ENCODE data around the gene KCNJ12. TPM values are rescaled to one million over a fixed set of nuclear protein-coding genes. Genes with fewer than 3 reads are reported as not detected.
A peak's percentile ranks its signal among the peaks of the same experiment; 100 is the strongest.
"Not testable (repeated sequence)": the region's sequence is repeated elsewhere in the genome, so short reads cannot be mapped to it uniquely, and the experiment has no call there.

The KCNJ12 gene
- polyA plus RNA-seq, 3 donors, result not detected

DNA sequence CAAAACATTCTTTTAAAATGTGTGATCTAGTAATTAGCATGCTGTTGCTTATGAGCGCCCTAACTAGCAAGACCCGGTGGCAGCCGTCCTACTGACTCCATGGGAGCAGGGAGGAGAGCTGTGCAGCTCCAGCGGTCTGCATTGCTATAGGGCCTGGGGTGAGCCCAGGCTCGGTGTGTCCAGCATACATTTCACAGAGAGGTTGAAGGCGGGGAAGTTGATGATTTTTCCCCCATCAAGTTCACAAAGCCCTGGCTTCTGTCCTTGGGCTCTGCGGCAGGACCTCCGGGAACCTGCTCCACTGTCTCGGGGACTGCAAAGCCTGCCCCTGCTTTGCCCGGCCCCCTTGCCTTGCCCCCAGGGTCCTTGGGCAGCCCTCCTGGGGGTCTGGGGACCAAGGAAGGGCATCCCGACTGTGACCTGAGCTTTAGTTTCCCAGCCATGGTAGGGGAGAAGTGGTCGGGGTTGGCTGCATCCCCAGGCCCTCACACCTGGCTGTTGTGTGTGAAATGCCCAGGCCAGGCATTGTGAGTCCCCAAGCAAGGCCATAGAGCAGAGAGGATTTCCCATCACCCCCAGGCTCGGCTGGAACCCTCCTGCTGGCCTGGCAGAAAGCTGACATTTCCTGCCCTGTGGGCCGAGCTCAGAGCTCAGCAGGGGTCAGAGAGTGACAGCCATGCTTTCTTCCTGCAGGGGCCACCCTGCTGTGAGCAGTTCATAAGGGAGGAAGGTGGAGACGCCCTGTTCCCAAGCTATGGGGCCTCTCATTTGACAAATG is 24.8 kb downstream of the KCNJ12 start:
- no peak overlapping the region for H2AFZ ChIP-seq (ENCODE audit: insufficient read depth, low read depth, low read length, poor library complexity, severe bottlenecking)
- peaks cover 5 to 11% of the 10 kb centered on the region in 2 donors for H3K9me3 ChIP-seq (replicated peaks in 1 of 2; ENCODE audit: control insufficient read depth in 1 of 2, insufficient read depth in 1 of 2, low read length in 2 of 2)
- TF ChIP-seq, protein P1, sequence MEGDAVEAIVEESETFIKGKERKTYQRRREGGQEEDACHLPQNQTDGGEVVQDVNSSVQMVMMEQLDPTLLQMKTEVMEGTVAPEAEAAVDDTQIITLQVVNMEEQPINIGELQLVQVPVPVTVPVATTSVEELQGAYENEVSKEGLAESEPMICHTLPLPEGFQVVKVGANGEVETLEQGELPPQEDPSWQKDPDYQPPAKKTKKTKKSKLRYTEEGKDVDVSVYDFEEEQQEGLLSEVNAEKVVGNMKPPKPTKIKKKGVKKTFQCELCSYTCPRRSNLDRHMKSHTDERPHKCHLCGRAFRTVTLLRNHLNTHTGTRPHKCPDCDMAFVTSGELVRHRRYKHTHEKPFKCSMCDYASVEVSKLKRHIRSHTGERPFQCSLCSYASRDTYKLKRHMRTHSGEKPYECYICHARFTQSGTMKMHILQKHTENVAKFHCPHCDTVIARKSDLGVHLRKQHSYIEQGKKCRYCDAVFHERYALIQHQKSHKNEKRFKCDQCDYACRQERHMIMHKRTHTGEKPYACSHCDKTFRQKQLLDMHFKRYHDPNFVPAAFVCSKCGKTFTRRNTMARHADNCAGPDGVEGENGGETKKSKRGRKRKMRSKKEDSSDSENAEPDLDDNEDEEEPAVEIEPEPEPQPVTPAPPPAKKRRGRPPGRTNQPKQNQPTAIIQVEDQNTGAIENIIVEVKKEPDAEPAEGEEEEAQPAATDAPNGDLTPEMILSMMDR (IDR thresholded peaks at IDR 0.05), result no peak
- no peak overlapping the region for H3K27ac ChIP-seq (ENCODE audit: low read depth in 1 of 2, low read length in 2 of 2)
- peaks cover 0 to 4% (median 0%) of the 10 kb centered on the region in 3 donors for H3K27me3 Mint-ChIP-seq (ENCODE audit: low read depth in 3 of 3)
- H3K4me3 ChIP-seq (replicated peaks in 1 of 3; ENCODE audit: low read depth in 2 of 3, low read length in 3 of 3), result no peak overlapping the region
- no peaks in the 10 kb centered on the region for H4K20me1 ChIP-seq (ENCODE audit: insufficient read depth, low read length)
- no peak for DNase-seq
- H3K36me3 Mint-ChIP-seq, result no peaks in the 10 kb centered on the region
- H3K9ac ChIP-seq (ENCODE audit: insufficient read depth, low read length, poor library complexity, severe bottlenecking), result no peak overlapping the region
- H3K4me3 Mint-ChIP-seq, result no peak overlapping the region
- H3K4me1 ChIP-seq (ENCODE audit: control insufficient read depth in 1 of 2, insufficient read depth in 2 of 2, low read length in 2 of 2), result peaks cover 6 to 14% of the 10 kb centered on the region in 2 donors
- H3K9me3 Mint-ChIP-seq, result peaks cover 2 to 23% (median 5%) of the 10 kb centered on the region in 7 donors
- intact Hi-C loops (cut with micrococcal nuclease), result no loop called here
- H3K4me2 ChIP-seq (replicated peaks; ENCODE audit: extremely low read depth, low read length, poor library complexity, severe bottlenecking), result no peak overlapping the region
- 81% methylated on average over 5 of the region's 15 CpGs for WGBS (ENCODE audit: insufficient coverage)
- no peaks in the 10 kb centered on the region for H3K36me3 ChIP-seq (replicated peaks in 1 of 2; ENCODE audit: control insufficient read depth in 1 of 2, insufficient read depth in 2 of 2, low read length in 2 of 2)
- peaks cover 6% of the 10 kb centered on the region for H3K4me1 Mint-ChIP-seq
- no peaks in the 10 kb centered on the region for H3K27me3 ChIP-seq (ENCODE audit: control insufficient read depth in 2 of 2, insufficient read depth in 2 of 2, low read length in 2 of 2)
- H3K27ac Mint-ChIP-seq, result no peak overlapping the region
- no peaks in the 10 kb centered on the region for H3K79me2 ChIP-seq (ENCODE audit: insufficient read depth, low read length)

DNA sequence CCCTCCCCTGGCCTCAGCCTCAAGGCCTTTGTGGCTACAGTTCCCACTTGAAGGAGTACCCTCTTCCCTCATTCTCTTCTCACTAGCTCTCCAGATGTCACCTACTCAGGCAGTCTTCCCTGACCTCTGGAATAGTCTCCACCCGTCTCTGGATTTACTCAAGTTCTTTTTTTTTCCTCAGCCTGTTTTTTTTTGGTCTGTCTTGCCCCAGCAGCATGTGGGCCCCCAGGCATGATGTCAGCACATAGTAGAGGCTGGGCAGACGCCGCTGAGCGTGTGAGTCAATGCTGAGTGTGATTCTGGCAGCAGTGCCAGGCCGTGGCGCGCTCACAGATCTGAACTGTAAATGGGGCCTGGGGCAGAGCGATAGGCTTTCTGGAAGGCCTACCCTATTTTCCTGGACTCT is 26.0 kb downstream of the KCNJ12 start:
- H3K27me3 Mint-ChIP-seq (ENCODE audit: low read depth in 3 of 3); intact Hi-C loops (cut with micrococcal nuclease); H3K9ac ChIP-seq (ENCODE audit: insufficient read depth, low read length, poor library complexity, severe bottlenecking); H3K79me2 ChIP-seq (ENCODE audit: insufficient read depth, low read length); H3K36me3 ChIP-seq (replicated peaks in 1 of 2; ENCODE audit: control insufficient read depth in 1 of 2, insufficient read depth in 2 of 2, low read length in 2 of 2); H4K20me1 ChIP-seq (ENCODE audit: insufficient read depth, low read length); H3K4me3 Mint-ChIP-seq; H3K27me3 ChIP-seq (ENCODE audit: control insufficient read depth in 2 of 2, insufficient read depth in 2 of 2, low read length in 2 of 2); H3K4me3 ChIP-seq (replicated peaks in 1 of 3; ENCODE audit: low read depth in 2 of 3, low read length in 3 of 3); H3K4me1 Mint-ChIP-seq; H2AFZ ChIP-seq (ENCODE audit: insufficient read depth, low read depth, low read length, poor library complexity, severe bottlenecking); H3K27ac ChIP-seq (ENCODE audit: low read depth in 1 of 2, low read length in 2 of 2); H3K36me3 Mint-ChIP-seq; H3K4me2 ChIP-seq (replicated peaks; ENCODE audit: extremely low read depth, low read length, poor library complexity, severe bottlenecking): not testable (repeated sequence)
- peak in 1 of 3 donors; percentile 1 for DNase-seq
- H3K27ac Mint-ChIP-seq, result peak overlapping the region in 1 of 7 donors; percentile 0
- H3K9me3 ChIP-seq (replicated peaks in 1 of 2; ENCODE audit: control insufficient read depth in 1 of 2, insufficient read depth in 1 of 2, low read length in 2 of 2), result peaks cover 5 to 11% of the 10 kb centered on the region in 2 donors
- WGBS (ENCODE audit: insufficient coverage), result 65% methylated on average over 8 of the region's 8 CpGs
- peaks cover 6 to 15% of the 10 kb centered on the region in 2 donors for H3K4me1 ChIP-seq (ENCODE audit: control insufficient read depth in 1 of 2, insufficient read depth in 2 of 2, low read length in 2 of 2)
- peaks cover 2 to 28% (median 8%) of the 10 kb centered on the region in 7 donors for H3K9me3 Mint-ChIP-seq

DNA sequence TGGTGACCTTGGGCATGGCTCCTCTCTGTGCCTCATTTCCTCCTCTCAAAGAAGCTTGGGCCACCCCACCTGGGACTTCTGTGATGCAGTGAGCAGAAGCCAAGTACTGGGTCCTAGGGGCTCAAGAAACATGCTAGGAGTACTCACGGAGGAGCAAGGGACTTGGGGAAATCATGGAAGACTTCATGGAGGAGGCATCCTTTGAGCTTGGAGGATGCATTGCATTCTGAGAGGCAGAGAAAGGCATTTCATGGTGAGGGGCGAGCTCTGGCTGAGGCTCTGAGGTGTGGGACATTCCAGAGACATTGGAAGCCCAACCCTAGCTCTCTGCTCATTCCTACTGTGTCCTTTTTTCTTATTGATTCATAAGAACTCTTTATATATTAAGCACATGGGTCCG is 26.8 kb downstream of the KCNJ12 start:
- H3K79me2 ChIP-seq (ENCODE audit: insufficient read depth, low read length); H3K36me3 Mint-ChIP-seq; H4K20me1 ChIP-seq (ENCODE audit: insufficient read depth, low read length); H3K4me3 ChIP-seq (replicated peaks in 1 of 3; ENCODE audit: low read depth in 2 of 3, low read length in 3 of 3); DNase-seq; H3K4me3 Mint-ChIP-seq; H3K27ac ChIP-seq (ENCODE audit: low read depth in 1 of 2, low read length in 2 of 2); H3K27me3 Mint-ChIP-seq (ENCODE audit: low read depth in 3 of 3); intact Hi-C loops (cut with micrococcal nuclease); H3K36me3 ChIP-seq (replicated peaks in 1 of 2; ENCODE audit: control insufficient read depth in 1 of 2, insufficient read depth in 2 of 2, low read length in 2 of 2); H3K4me1 Mint-ChIP-seq; H3K27me3 ChIP-seq (ENCODE audit: control insufficient read depth in 2 of 2, insufficient read depth in 2 of 2, low read length in 2 of 2); H3K27ac Mint-ChIP-seq; H3K4me2 ChIP-seq (replicated peaks; ENCODE audit: extremely low read depth, low read length, poor library complexity, severe bottlenecking); H2AFZ ChIP-seq (ENCODE audit: insufficient read depth, low read depth, low read length, poor library complexity, severe bottlenecking); H3K9ac ChIP-seq (ENCODE audit: insufficient read depth, low read length, poor library complexity, severe bottlenecking): not testable (repeated sequence)
- H3K9me3 Mint-ChIP-seq, result peaks cover 2 to 28% (median 9%) of the 10 kb centered on the region in 7 donors
- H3K9me3 ChIP-seq (replicated peaks in 1 of 2; ENCODE audit: control insufficient read depth in 1 of 2, insufficient read depth in 1 of 2, low read length in 2 of 2), result peaks cover 5 to 11% of the 10 kb centered on the region in 2 donors
- peaks cover 6 to 15% of the 10 kb centered on the region in 2 donors for H3K4me1 ChIP-seq (ENCODE audit: control insufficient read depth in 1 of 2, insufficient read depth in 2 of 2, low read length in 2 of 2)
- WGBS (ENCODE audit: insufficient coverage), result 89% methylated on average over 3 of the region's 3 CpGs

DNA sequence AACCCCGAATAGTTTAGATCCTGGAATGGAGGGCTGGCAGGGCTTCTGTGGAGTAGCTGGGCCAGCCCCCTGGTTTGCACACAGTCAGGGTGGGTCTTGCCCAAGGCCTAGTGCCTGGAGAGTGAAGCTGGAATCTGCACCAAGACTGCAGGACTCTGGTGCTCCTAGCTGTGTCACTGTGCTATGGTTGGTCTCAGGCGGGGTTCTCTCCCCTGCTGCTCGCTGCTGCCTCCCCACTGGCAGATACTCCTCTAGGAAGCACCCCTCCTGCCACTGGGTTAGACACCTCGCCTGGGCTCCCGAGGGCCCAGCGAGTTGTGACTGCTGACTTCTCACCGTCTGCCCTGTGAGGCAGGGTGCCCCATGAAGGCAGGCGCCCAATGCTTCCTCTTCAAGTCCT is 27.9 kb downstream of the KCNJ12 start:
- H3K27ac Mint-ChIP-seq; H3K36me3 ChIP-seq (replicated peaks in 1 of 2; ENCODE audit: control insufficient read depth in 1 of 2, insufficient read depth in 2 of 2, low read length in 2 of 2); H3K27me3 Mint-ChIP-seq (ENCODE audit: low read depth in 3 of 3); H3K27me3 ChIP-seq (ENCODE audit: control insufficient read depth in 2 of 2, insufficient read depth in 2 of 2, low read length in 2 of 2); H3K79me2 ChIP-seq (ENCODE audit: insufficient read depth, low read length); H3K4me1 Mint-ChIP-seq; H2AFZ ChIP-seq (ENCODE audit: insufficient read depth, low read depth, low read length, poor library complexity, severe bottlenecking); intact Hi-C loops (cut with micrococcal nuclease); H3K9ac ChIP-seq (ENCODE audit: insufficient read depth, low read length, poor library complexity, severe bottlenecking); DNase-seq; H3K4me3 ChIP-seq (replicated peaks in 1 of 3; ENCODE audit: low read depth in 2 of 3, low read length in 3 of 3); H3K36me3 Mint-ChIP-seq; H4K20me1 ChIP-seq (ENCODE audit: insufficient read depth, low read length); H3K4me3 Mint-ChIP-seq; H3K27ac ChIP-seq (ENCODE audit: low read depth in 1 of 2, low read length in 2 of 2); H3K4me2 ChIP-seq (replicated peaks; ENCODE audit: extremely low read depth, low read length, poor library complexity, severe bottlenecking): not testable (repeated sequence)
- Histone ChIP-seq H3K4me1 (ENCODE audit: control insufficient read depth in 1 of 2, insufficient read depth in 2 of 2, low read length in 2 of 2) (peaks cover 6 to 15% of the 10 kb centered on the region in 2 donors), H3K9me3 (replicated peaks in 1 of 2; ENCODE audit: control insufficient read depth in 1 of 2, insufficient read depth in 1 of 2, low read length in 2 of 2) (peaks cover 5 to 15% of the 10 kb centered on the region in 2 donors)
- peaks cover 2 to 34% (median 12%) of the 10 kb centered on the region in 7 donors for H3K9me3 Mint-ChIP-seq
- 83% methylated on average over 2 of the region's 8 CpGs for WGBS (ENCODE audit: insufficient coverage)

All from CD14-positive monocyte (primary cell).